ENCODE results near the gene SLU7.

SLU7 gene

GRCh38 chr5:160363660-160364395, 55.1 kb downstream of the SLU7 start:
- DNase-seq: no peak

- no peak for DNase-seq
Observed at GRCh38 chr5:160363211-160363610, 55.7 kb downstream of the SLU7 start.

GRCh38 chr5:160361624-160362228, 57.2 kb downstream of the SLU7 start:
- DNase-seq: no peak

- DNase-seq: no peak
Observed at GRCh38 chr5:160360310-160360709, 58.6 kb downstream of the SLU7 start.

GRCh38 chr5:160359816-160360215, 59.1 kb downstream of the SLU7 start:
- no peak for DNase-seq

GRCh38 chr5:160359242-160359641, 59.6 kb downstream of the SLU7 start:
- no peak for DNase-seq

GRCh38 chr5:160357861-160358411, 60.9 kb downstream of the SLU7 start:
- DNase-seq: no peak

GRCh38 chr5:160357394-160357793, 61.5 kb downstream of the SLU7 start:
- no peak for DNase-seq

- DNase-seq: no peak
Observed at GRCh38 chr5:160356550-160357347, 62.1 kb downstream of the SLU7 start.

- no peak for DNase-seq
Observed at GRCh38 chr5:160354666-160355065, 64.2 kb downstream of the SLU7 start.

- no peak for DNase-seq
Observed at GRCh38 chr5:160353379-160353778, 65.5 kb downstream of the SLU7 start.

GRCh38 chr5:160352308-160352707, 66.6 kb downstream of the SLU7 start:
- DNase-seq: no peak
